ENCODE results near the gene TNFRSF18.

GRCh38 chr1:1175221-1176062 is 30.9 kb downstream of the TNFRSF18 start:
- TF ChIP-seq, protein P1, sequence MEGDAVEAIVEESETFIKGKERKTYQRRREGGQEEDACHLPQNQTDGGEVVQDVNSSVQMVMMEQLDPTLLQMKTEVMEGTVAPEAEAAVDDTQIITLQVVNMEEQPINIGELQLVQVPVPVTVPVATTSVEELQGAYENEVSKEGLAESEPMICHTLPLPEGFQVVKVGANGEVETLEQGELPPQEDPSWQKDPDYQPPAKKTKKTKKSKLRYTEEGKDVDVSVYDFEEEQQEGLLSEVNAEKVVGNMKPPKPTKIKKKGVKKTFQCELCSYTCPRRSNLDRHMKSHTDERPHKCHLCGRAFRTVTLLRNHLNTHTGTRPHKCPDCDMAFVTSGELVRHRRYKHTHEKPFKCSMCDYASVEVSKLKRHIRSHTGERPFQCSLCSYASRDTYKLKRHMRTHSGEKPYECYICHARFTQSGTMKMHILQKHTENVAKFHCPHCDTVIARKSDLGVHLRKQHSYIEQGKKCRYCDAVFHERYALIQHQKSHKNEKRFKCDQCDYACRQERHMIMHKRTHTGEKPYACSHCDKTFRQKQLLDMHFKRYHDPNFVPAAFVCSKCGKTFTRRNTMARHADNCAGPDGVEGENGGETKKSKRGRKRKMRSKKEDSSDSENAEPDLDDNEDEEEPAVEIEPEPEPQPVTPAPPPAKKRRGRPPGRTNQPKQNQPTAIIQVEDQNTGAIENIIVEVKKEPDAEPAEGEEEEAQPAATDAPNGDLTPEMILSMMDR (IDR thresholded peaks at IDR 0.05; ENCODE audit: low read depth, low read length, poor library complexity, severe bottlenecking) = no peak
- no peak for TF ChIP-seq EZH2phosphoT487 (IDR thresholded peaks at IDR 0.05; ENCODE audit: borderline replicate concordance, low read length)

All from DOHH2 (cell line).